ES-I3 (cell line): ENCODE data around the gene CLDN3.

Source experiments
- H3K36me3 ChIP-seq: 2 replicates; pipeline ENCODE4 v1.6.1; 2013; ENCODE audit warnings: mild to moderate bottlenecking, low read length, control low read depth, moderate library complexity; ENCODE audit not compliant: insufficient read depth
- H3K4me1 ChIP-seq: 2 replicates; pipeline ENCODE4 v1.6.1; 2013; ENCODE audit warnings: mild to moderate bottlenecking, control low read depth, low read length; ENCODE audit not compliant: insufficient read depth
- H3K9ac ChIP-seq: 2 replicates; pipeline ENCODE4 v1.6.1; 2013; ENCODE audit warnings: low read depth, mild to moderate bottlenecking, low read length, moderate library complexity
- H3K9me3 ChIP-seq: 2 replicates; pipeline ENCODE4 v1.6.1; 2013; ENCODE audit warnings: mild to moderate bottlenecking, low read length, moderate library complexity; ENCODE audit not compliant: control insufficient read depth, insufficient read depth

The CLDN3 gene

GRCh38 chr7:73758581-73759138 is 11.4 kb downstream of the CLDN3 start:
- Histone ChIP-seq H3K4me1 (0 out of 2 replicates have a peak, but pooled peaks cover 4% of the 10 kb centered on the region), H3K9me3 (no peaks in the 10 kb centered on the region), H3K9ac (no peak overlapping the region), H3K36me3 (no peaks in the 10 kb centered on the region)

DNA sequence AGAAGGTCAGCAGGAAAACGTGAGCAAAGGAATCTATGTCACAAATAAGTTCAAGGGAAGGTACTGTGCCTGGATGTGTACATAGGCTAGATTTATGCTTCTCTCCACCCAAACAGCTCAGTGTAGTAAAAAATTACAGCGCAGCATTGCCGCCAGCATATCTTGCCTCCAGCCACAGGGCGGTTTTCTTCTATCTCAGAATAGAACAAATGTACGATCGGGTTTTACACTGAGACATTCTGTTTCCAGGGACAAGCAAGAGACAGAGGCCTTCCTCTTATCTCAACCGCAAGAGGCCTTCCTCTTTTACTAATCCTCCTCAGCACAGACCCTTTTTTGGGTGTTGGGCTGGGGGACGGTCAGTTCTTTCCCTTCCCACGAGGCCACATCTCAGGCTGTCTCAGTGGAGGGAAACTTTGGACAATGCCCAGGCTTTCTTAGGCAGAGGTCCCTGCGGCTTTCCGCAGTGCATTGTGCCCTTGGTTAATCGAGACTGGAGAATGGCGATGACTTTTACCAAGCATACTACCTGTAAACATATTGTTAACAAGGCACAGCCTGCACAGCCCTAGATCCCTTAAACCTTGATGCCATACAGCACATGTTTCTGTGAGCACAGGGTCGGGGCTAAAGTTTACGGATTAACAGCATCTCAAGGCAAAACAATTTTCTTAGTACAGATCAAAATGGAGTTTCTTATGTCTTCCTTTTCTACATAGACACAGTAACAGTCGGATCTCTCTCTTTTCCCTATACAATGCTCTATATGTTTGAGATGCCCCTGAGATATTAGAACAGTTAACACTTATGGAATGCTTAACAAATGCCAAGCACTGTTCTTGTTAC is 19.9 kb downstream of the CLDN3 start:
- no peaks in the 10 kb centered on the region for H3K4me1 ChIP-seq
- H3K9me3 ChIP-seq, result no peaks in the 10 kb centered on the region
- H3K36me3 ChIP-seq, result no peaks in the 10 kb centered on the region
- no peak overlapping the region for H3K9ac ChIP-seq

DNA sequence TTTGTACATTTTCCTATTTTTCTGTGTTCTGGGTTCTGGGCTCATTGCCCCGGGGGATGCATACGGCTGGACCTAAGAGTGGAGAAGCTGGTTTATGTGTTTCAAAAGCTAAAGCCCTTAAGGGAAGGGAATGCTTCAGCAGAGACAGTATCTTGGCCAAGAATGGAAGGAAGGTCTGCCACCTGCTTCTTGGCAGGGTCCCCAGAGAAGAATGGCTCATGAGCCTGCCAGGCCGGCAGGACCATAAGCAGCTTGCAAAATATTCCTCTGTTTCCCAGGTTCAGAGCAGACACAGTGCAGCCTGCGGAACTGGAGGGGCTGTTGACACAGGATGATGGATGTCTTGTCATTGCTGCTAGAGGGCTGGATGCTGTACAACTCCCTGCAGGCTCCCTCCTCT is 23.7 kb downstream of the CLDN3 start:
- H3K4me1 ChIP-seq, result peaks cover 14% of the 10 kb centered on the region
- no peak overlapping the region for H3K9ac ChIP-seq
- no peaks in the 10 kb centered on the region for H3K9me3 ChIP-seq
- H3K36me3 ChIP-seq, result no peaks in the 10 kb centered on the region

GRCh38 chr7:73742753-73743641 is 27.1 kb downstream of the CLDN3 start:
- Histone ChIP-seq H3K9ac (peak overlapping the region; percentile 50), H3K36me3 (no peaks in the 10 kb centered on the region), H3K9me3 (no peaks in the 10 kb centered on the region), H3K4me1 (peaks cover 21% of the 10 kb centered on the region)

DNA sequence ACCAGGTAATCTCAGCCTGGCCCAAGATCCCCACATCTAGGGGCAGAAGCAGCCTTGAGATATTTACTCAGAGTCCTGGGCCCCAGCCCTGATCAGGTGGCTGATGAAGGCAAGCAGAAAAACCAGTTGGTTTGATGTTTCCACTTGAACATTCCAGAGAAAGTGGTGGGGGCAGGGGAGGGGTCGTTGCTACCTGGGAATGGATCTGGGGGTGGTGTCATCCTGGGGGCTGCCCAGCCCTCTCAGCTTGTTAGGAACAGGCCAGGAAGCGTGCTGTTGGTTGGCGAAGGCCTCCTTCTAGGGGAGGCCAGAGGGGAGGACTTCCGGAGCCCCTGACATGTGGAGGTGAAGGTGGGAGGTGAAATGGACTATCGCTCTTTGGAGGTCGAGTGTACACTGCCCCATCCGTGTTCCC is 27.7 kb downstream of the CLDN3 start:
- no peaks in the 10 kb centered on the region for H3K36me3 ChIP-seq
- H3K4me1 ChIP-seq, result peaks cover 24% of the 10 kb centered on the region
- no peaks in the 10 kb centered on the region for H3K9me3 ChIP-seq
- peak overlapping the region; percentile 50 for H3K9ac ChIP-seq

DNA sequence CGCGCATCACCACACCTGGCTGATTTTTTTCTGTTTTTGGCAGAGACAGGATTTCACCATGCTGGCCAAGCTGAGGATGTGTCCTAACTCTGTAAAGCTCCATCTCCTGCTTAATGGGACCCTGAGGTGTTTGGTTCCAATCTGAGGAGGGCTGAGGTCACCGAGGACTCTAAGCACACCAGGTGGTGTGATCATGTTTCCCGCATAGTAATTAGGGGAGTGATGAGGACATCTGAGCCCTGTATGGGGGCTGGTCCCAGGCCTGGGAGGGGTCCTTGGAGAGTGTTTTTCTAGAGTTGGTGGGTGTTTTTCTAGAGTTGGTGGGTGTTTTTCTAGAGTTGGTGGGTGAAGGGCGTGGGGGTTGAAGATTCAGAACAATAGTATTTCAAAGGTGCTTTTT is 28.5 kb downstream of the CLDN3 start:
- H3K4me1 ChIP-seq, result peaks cover 24% of the 10 kb centered on the region
- H3K9me3 ChIP-seq, result no peaks in the 10 kb centered on the region
- no peak overlapping the region for H3K9ac ChIP-seq
- no peaks in the 10 kb centered on the region for H3K36me3 ChIP-seq

GRCh38 chr7:73740771-73741170 is 29.3 kb downstream of the CLDN3 start:
- Histone ChIP-seq H3K9me3 (no peaks in the 10 kb centered on the region), H3K4me1 (peaks cover 24% of the 10 kb centered on the region), H3K36me3 (no peaks in the 10 kb centered on the region; the same call in 1 of the 2 replicates), H3K9ac (no peak overlapping the region)

- H3K36me3 ChIP-seq, result no peaks in the 10 kb centered on the region; the same call in 1 of the 2 replicates
- H3K9me3 ChIP-seq, result no peaks in the 10 kb centered on the region
- H3K9ac ChIP-seq, result no peak overlapping the region
- H3K4me1 ChIP-seq, result peaks cover 24% of the 10 kb centered on the region
These were observed 29.9 kb downstream of the CLDN3 start for GRCh38 chr7:73740212-73740611.

DNA sequence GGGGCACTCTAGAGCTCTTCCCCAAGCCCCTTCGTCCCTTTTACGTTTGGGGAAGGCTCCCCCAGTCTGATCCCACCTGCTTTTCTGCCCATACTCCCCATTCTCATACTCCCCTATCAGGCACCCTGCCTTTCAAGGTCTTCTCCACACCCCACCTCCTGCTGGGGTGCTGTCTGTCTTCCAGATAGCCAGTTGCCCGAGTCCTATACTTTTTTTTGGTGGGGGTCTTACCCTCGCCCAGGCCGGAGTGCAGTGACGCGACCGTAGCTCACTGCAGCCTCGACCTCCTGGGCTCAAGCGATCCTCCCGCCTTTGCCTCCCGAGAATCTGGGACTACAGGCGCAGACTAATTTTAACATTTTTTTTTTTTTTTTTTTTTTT is 30.7 kb downstream of the CLDN3 start:
- peak overlapping the region; percentile 87 for H3K9ac ChIP-seq
- peaks cover 24% of the 10 kb centered on the region for H3K4me1 ChIP-seq
- no peaks in the 10 kb centered on the region; the same call in 1 of the 2 replicates for H3K36me3 ChIP-seq
- H3K9me3 ChIP-seq, result no peaks in the 10 kb centered on the region

- H3K9me3 ChIP-seq, result no peaks in the 10 kb centered on the region
- H3K9ac ChIP-seq, result peak within 1 kb of the TSS; percentile 87
- H3K4me1 ChIP-seq, result peaks cover 24% of the 10 kb centered on the region
- H3K36me3 ChIP-seq, result no peaks in the 10 kb centered on the region; the same call in 1 of the 2 replicates
These were observed 31.3 kb downstream of the CLDN3 start, which contains the start of gene ABHD11 for GRCh38 chr7:73738612-73739386. Gene ABHD11, minus strand, starts transcription at chr7:73738802. Its CDS starts 32 bp downstream, at chr7:73738770.

DNA sequence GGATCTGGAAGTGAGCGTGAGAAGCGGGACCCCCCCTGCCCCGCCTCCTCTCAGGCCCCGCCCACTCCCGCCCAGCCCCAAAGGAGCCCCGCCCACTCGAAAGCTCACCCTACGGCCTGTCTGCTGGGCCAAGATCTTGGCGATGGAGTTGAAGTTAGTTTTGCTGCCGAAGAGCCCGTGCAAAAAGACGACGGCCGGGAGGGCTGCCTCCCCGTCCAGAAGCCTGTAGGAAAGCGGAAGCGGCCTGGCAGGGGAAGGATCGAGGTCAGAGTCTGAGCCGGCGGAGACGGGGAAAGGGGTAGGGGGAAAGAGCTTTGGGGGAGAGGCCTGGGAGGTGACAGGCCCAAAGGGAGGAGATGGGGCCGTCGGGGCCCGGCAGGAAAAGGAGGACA is 31.9 kb downstream of the CLDN3 start:
- Histone ChIP-seq H3K4me1 (peaks cover 19% of the 10 kb centered on the region), H3K36me3 (no peaks in the 10 kb centered on the region; the same call in 1 of the 2 replicates), H3K9ac (peak overlapping the region; percentile 77; the same call in 1 of the 2 replicates), H3K9me3 (no peaks in the 10 kb centered on the region)

DNA sequence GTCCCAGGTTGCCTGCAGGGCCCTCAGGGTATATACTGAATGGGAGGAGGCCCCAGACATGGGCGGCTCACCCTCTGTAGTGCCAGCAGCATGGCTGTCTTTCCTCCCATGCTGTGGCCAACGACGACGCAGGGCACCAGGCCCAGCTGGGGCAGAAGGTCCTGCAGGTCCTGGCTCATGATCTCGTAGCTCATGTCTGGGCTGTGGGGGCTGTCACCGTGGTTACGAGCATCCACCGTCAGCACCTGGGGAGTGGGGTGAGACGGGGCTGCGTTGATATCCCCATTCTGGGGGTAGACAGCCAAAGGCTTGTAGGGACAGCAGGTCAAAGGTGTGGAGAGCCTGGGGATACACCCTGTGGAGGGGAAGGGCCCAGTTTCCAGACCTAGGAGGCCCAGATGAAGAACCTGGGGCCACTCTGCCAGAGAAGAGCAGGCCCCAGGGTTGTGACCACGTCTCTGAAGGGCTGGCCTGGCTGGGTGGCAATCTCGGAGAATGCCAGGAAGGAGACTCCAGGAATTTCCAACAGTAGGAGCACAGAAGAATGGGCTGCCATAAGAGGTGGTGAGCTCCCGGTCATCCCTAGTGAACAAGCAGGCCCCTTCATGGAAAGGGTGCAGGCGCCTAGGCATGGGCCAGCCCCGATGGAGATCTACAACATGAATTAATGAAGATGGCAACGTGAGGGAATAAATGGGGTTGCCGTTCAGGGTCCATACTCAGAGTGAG is 32.4 kb downstream of the CLDN3 start:
- Histone ChIP-seq H3K9ac (peak overlapping the region; percentile 77), H3K36me3 (no peaks in the 10 kb centered on the region; the same call in 1 of the 2 replicates), H3K4me1 (peaks cover 19% of the 10 kb centered on the region), H3K9me3 (no peaks in the 10 kb centered on the region)

GRCh38 chr7:73736885-73737284 is 33.2 kb downstream of the CLDN3 start:
- peaks cover 15% of the 10 kb centered on the region for H3K4me1 ChIP-seq
- no peaks in the 10 kb centered on the region for H3K9me3 ChIP-seq
- no peak overlapping the region for H3K9ac ChIP-seq
- H3K36me3 ChIP-seq, result no peaks in the 10 kb centered on the region; the same call in 1 of the 2 replicates
